CD4-positive, alpha-beta T cell treated with Interleukin-10 for 1 hour (primary cell): Measurements from ENCODE around the gene ATP8B3.

ENCODE experiments used
- DNase-seq: peaks from one replicate; pipeline ENCODE4 v3.0.0-alpha.2; 2020

ATP8B3 gene

GRCh38 chr19:1794424-1795172, 17.5 kb downstream of the ATP8B3 start:
- no peak for DNase-seq

- DNase-seq, result no peak
Measured at GRCh38 chr19:1791879-1792278, 20.2 kb downstream of the ATP8B3 start.

- DNase-seq, result no peak
Measured at GRCh38 chr19:1790054-1790792, 21.9 kb downstream of the ATP8B3 start.

- no peak for DNase-seq
Measured at GRCh38 chr19:1789261-1790041, 22.6 kb downstream of the ATP8B3 start.

GRCh38 chr19:1787116-1787515, 25.0 kb downstream of the ATP8B3 start:
- DNase-seq, result no peak

GRCh38 chr19:1786668-1787067, 25.4 kb downstream of the ATP8B3 start:
- DNase-seq, result no peak

GRCh38 chr19:1785310-1785709, 26.8 kb downstream of the ATP8B3 start:
- DNase-seq, result no peak

- DNase-seq, result no peak
Measured at GRCh38 chr19:1783874-1784273, 28.2 kb downstream of the ATP8B3 start.

- DNase-seq, result no peak
Measured at GRCh38 chr19:1783354-1783753, 28.7 kb downstream of the ATP8B3 start.

- DNase-seq, result no peak
Measured at GRCh38 chr19:1782521-1782920, 29.6 kb downstream of the ATP8B3 start.

GRCh38 chr19:1780272-1780958, 31.7 kb downstream of the ATP8B3 start:
- DNase-seq, result no peak

GRCh38 chr19:1779574-1779973, 32.5 kb downstream of the ATP8B3 start:
- DNase-seq, result no peak

GRCh38 chr19:1777149-1777548, 34.9 kb downstream of the ATP8B3 start:
- DNase-seq, result no peak

- DNase-seq, result no peak
Measured at GRCh38 chr19:1776606-1777147, 35.4 kb downstream of the ATP8B3 start.

GRCh38 chr19:1775951-1776605, 36.0 kb downstream of the ATP8B3 start:
- no peak for DNase-seq

GRCh38 chr19:1774989-1775772, 36.9 kb downstream of the ATP8B3 start:
- DNase-seq, result no peak

- DNase-seq, result no peak
Measured at GRCh38 chr19:1773184-1773583, 38.9 kb downstream of the ATP8B3 start.

- no peak for DNase-seq
Measured at GRCh38 chr19:1770866-1771576, 41.1 kb downstream of the ATP8B3 start.

GRCh38 chr19:1769645-1769985, 42.5 kb downstream of the ATP8B3 start:
- DNase-seq, result no peak

GRCh38 chr19:1768918-1769644, 43.0 kb downstream of the ATP8B3 start:
- DNase-seq, result no peak
